OCI-LY1 (cell line): ENCODE measurements around the gene CPSF3.

Experiments
- EZH2 ChIP-seq: fragments of 200-600 bp; sonication (generic), shearing (Covaris generic); IDR thresholded peaks from 2 replicates; pipeline ENCODE4 v1.8.0; 2017; ENCODE audit warnings: borderline replicate concordance, mixed run types, mild to moderate bottlenecking, antibody characterized with exemption, low read length, moderate library complexity, mixed read lengths
- TF ChIP-seq, protein P1 (sequence below): fragments of 200-600 bp; sonication (generic), shearing (Covaris generic); IDR thresholded peaks from 2 replicates; pipeline ENCODE4 v1.5.1; 2017; ENCODE audit warnings: mild to moderate bottlenecking, antibody characterized with exemption, low read length, moderate library complexity, mixed read lengths

DNA sequence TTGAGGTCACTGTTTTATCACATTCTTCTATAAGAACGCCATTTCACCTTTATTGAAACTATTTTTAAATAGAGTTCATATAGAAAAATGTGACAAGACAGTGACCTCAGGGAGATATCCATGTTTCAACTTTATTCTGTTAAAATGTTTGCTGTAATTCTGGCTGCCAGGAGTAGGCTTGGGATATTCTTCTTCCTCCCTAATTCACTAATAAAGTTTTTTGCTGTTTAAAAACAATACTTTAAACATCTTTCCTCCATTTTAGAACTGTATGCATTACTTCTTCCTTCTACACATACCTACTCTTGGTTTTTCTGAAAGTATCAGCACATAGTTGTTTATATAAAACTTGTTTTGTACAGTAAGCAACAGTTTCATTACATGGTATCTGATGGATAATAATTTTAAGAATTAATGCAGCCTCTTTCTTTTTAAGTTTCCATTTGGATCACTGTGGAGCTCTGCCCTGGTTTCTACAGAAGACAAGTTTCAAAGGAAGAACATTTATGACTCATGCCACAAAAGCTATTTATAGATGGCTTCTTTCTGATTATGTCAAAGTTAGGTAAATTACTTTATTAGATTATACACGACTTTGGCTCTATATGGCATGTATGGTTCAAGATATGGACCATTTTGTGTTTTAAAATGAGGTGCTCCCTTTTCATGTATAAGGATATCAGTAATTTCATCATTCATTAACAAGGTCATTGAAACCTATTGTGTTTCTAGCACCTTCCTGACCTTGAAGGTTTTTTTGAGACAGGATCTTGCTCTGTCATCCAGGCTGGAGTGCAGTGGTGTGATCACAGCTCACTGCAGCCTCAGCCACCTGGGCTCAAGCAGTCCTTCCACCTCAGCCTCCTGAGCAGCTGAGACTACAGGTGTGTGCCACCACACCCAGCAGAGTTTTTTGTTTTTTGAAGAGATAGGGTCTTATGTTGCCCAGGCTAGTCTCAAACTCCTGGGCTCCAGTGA, 7.2 kb downstream of the CPSF3 start:
- TF ChIP-seq EZH2 = no peak
- TF ChIP-seq, protein P1, sequence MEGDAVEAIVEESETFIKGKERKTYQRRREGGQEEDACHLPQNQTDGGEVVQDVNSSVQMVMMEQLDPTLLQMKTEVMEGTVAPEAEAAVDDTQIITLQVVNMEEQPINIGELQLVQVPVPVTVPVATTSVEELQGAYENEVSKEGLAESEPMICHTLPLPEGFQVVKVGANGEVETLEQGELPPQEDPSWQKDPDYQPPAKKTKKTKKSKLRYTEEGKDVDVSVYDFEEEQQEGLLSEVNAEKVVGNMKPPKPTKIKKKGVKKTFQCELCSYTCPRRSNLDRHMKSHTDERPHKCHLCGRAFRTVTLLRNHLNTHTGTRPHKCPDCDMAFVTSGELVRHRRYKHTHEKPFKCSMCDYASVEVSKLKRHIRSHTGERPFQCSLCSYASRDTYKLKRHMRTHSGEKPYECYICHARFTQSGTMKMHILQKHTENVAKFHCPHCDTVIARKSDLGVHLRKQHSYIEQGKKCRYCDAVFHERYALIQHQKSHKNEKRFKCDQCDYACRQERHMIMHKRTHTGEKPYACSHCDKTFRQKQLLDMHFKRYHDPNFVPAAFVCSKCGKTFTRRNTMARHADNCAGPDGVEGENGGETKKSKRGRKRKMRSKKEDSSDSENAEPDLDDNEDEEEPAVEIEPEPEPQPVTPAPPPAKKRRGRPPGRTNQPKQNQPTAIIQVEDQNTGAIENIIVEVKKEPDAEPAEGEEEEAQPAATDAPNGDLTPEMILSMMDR = no peak
